ENCODE measurements around the gene EDN3. TPM values are rescaled to one million over a fixed set of nuclear protein-coding genes. Genes with fewer than 3 reads are reported as not detected.

EDN3 gene
- total RNA-seq, 2 donors from 2014 or later, result 5.3 to 8.2 TPM

DNA sequence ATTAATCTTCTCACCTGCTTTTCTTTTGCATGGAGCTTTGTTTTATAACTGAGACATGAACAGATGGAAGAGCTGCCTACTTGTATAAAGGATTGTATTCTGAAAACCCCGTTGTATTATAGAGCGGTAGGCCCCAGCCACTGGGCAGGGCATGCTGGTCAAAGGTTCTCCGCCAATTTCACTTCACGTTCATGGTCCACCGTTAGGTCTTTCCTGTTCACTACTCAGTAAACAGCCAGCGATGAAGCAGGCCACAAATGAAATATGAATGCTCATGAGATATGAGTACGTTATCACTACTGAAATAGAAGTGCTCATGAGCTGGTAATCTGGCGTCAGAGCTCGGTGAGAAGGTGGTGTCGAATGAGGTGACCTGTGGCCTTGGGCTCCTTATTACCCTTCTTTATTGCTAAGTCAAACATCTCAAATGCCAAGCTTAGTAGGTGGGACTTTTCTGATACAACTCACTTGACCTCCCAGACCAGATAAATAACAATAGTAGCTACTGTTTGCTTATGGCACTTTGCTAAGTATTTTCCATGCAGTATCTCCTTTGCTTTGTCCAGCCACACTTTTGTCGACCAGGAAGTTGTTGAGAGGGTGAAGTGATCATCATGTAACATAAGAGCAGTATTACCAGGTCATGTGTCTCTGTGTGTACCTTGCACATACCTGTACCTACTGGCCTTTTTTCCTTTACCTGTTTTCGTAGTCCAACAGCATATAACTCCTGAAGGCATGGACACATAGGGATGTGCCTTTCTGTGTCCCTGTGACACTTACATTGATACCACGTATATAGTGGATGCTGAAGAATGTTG, 16.7 kb downstream of the EDN3 start:
- intact Hi-C loops (cut with DNase I), result no loop called here
- H3K27me3 ChIP-seq (replicated peaks; ENCODE audit: insufficient read depth), result no peaks in the 10 kb centered on the region
- H3K4me3 ChIP-seq, result no peak overlapping the region
- H3K4me1 ChIP-seq (replicated peaks), result no peaks in the 10 kb centered on the region
- 86% methylated on average over 13 of the region's 13 CpGs for WGBS
- no peaks in the 10 kb centered on the region for H3K36me3 ChIP-seq
- no peaks in the 10 kb centered on the region for H3K9me3 ChIP-seq
- H3K27ac ChIP-seq, result no peak overlapping the region
- TF ChIP-seq POLR2AphosphoS5 (IDR thresholded peaks at IDR 0.05), result no peak
- TF ChIP-seq, protein P1, sequence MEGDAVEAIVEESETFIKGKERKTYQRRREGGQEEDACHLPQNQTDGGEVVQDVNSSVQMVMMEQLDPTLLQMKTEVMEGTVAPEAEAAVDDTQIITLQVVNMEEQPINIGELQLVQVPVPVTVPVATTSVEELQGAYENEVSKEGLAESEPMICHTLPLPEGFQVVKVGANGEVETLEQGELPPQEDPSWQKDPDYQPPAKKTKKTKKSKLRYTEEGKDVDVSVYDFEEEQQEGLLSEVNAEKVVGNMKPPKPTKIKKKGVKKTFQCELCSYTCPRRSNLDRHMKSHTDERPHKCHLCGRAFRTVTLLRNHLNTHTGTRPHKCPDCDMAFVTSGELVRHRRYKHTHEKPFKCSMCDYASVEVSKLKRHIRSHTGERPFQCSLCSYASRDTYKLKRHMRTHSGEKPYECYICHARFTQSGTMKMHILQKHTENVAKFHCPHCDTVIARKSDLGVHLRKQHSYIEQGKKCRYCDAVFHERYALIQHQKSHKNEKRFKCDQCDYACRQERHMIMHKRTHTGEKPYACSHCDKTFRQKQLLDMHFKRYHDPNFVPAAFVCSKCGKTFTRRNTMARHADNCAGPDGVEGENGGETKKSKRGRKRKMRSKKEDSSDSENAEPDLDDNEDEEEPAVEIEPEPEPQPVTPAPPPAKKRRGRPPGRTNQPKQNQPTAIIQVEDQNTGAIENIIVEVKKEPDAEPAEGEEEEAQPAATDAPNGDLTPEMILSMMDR (IDR thresholded peaks at IDR 0.05), result no peak
- no peak for TF ChIP-seq POLR2A (IDR thresholded peaks at IDR 0.05)
- DNase-seq (ENCODE audit: low spot score), result no peak

DNA sequence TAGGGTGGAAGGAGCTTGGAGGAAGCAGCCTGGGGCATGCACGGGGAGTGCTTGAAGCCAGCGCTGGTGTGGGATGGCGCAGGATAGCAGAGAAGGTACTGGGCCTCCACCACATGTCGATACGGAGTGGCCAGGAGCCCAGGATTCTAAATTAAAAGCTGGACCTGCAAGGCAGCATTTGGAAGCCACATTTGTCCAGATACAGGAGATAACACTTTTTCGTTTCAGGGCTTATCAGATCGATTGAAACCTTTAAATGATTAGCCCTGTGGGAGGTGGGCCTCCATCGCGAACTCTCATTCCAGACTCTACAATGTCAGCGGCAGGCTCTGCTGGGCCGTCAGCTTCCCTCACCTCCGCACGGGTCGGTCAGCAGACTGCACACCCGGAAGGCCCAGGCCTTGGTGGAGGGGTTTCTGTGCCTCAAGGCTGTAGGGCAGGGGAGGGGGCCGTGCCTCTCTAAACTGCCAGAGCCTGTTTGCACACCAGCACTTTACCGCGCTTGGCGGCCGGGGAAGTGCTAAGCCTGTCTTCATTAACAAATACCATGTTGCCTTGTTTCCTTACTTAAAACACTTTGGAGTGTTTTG, 17.9 kb downstream of the EDN3 start:
- no peak for TF ChIP-seq POLR2AphosphoS5 (IDR thresholded peaks at IDR 0.05)
- TF ChIP-seq, protein P1 (IDR thresholded peaks at IDR 0.05), result no peak
- TF ChIP-seq POLR2A (IDR thresholded peaks at IDR 0.05), result no peak
- intact Hi-C loops (cut with DNase I), result no loop called here
- no peaks in the 10 kb centered on the region for H3K4me1 ChIP-seq (replicated peaks)
- H3K27ac ChIP-seq, result no peak overlapping the region
- H3K36me3 ChIP-seq, result no peaks in the 10 kb centered on the region
- no peak overlapping the region for H3K4me3 ChIP-seq
- DNase-seq (ENCODE audit: low spot score), result no peak
- 73% methylated on average over 20 of the region's 20 CpGs for WGBS
- no peaks in the 10 kb centered on the region for H3K27me3 ChIP-seq (replicated peaks; ENCODE audit: insufficient read depth)
- H3K9me3 ChIP-seq, result no peaks in the 10 kb centered on the region

DNA sequence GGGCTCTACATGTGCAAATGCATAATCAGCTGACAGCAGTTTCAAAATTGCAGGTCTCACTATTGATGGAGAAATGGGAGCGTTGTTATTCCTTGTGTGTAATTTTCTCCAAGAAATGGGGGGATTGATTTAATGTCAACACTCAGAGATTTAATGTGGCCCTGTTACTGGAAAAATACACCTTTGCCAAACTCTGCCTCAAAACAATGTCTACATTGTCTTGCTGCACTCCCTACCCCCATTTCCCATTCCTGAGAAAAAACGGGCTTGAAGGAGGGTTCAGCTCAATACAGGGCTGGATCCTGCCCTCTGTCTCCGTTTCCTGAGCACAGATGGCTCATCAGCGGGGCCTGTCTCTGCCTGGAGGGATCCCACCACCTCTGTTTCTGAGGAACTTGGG, 18.4 kb downstream of the EDN3 start:
- WGBS, result 40% methylated on average over 4 of the region's 4 CpGs
- H3K9me3 ChIP-seq, result no peaks in the 10 kb centered on the region
- no peaks in the 10 kb centered on the region for H3K27me3 ChIP-seq (replicated peaks; ENCODE audit: insufficient read depth)
- no peaks in the 10 kb centered on the region for H3K4me1 ChIP-seq (replicated peaks)
- TF ChIP-seq, protein P1 (IDR thresholded peaks at IDR 0.05), result no peak
- TF ChIP-seq POLR2AphosphoS5 (IDR thresholded peaks at IDR 0.05), result no peak
- no peak for TF ChIP-seq POLR2A (IDR thresholded peaks at IDR 0.05)
- no peaks in the 10 kb centered on the region for H3K36me3 ChIP-seq
- no peak overlapping the region for H3K4me3 ChIP-seq
- DNase-seq (ENCODE audit: low spot score), result no peak
- intact Hi-C loops (cut with DNase I), result no loop called here
- H3K27ac ChIP-seq, result no peak overlapping the region

DNA sequence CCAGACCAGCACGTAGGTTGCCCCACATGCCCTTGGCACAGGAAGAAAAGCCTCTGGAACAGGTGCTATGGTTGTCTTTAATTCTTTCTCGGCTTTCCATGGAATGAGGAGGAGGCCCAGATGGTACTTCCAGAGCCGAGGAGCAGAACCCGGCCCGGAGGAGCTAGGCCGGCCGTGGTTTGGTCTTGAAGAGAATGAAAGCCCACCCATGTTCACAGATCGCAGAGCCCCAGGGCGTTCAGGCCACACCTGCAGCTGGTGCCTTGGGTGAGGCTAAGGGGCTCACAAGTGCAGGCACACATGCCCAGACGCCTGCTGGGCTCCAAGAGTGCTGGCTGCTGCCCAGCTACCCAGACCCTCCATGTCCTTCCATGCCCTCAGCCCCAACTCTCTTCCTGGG, 20.0 kb downstream of the EDN3 start:
- no peak overlapping the region for H3K27ac ChIP-seq
- H3K4me3 ChIP-seq, result no peak overlapping the region
- intact Hi-C loops (cut with DNase I), result no loop called here
- TF ChIP-seq, protein P1 (IDR thresholded peaks at IDR 0.05), result no peak
- no peak for TF ChIP-seq POLR2AphosphoS5 (IDR thresholded peaks at IDR 0.05)
- H3K9me3 ChIP-seq, result no peaks in the 10 kb centered on the region
- no peak for DNase-seq (ENCODE audit: low spot score)
- H3K27me3 ChIP-seq (replicated peaks; ENCODE audit: insufficient read depth), result no peaks in the 10 kb centered on the region
- no peaks in the 10 kb centered on the region for H3K36me3 ChIP-seq
- WGBS, result 93% methylated on average over 10 of the region's 10 CpGs
- H3K4me1 ChIP-seq (replicated peaks), result no peaks in the 10 kb centered on the region

All from prostate gland (tissue), 2 donors.